ENCODE results near the gene PSMC1.

- no peak for TF ChIP-seq CTCF (IDR thresholded peaks at IDR 0.05)
- no peak for TF ChIP-seq EP300 (IDR thresholded peaks at IDR 0.05)
Observed at GRCh38 chr14:90277581-90278198, 21.3 kb downstream of the PSMC1 start.

All from stomach (tissue), 4 donors.